ENCODE data around the gene NTM. TPM values are rescaled to one million over a fixed set of nuclear protein-coding genes. Genes with fewer than 3 reads are reported as not detected.

Gene NTM
- total RNA-seq, 4 donors from 2014 or later = 0.40 to 3.1 (median 2.1) TPM; not detected in 1

GRCh38 chr11:131979364-131979763, 608.9 kb downstream of the NTM start:
- Histone ChIP-seq H3K4me1 (no peaks in the 10 kb centered on the region), H3K9me3 (no peaks in the 10 kb centered on the region), H3K27me3 (no peaks in the 10 kb centered on the region), H3K27ac (no peak overlapping the region), H3K36me3 (no peaks in the 10 kb centered on the region), H3K4me3 (no peak overlapping the region)
- DNase-seq = no peak
- WGBS, 2 donors (ENCODE audit: low coverage in 1 of 2) = 85 to 91% methylated on average over 3 of the region's 3 CpGs
- in situ Hi-C loops (cut with MboI; ENCODE audit: low pct_ligation_motif_present in 1 of 4, low pct_unique_long_range_greater_than_20kb in 1 of 4, low sequenced_read_pairs in 3 of 4) (loop anchor here in 1 of 4 donors (10.0 kb wide), 1 partner anchor 55 kb away; no protein-coding TSS in a partner anchor), intact Hi-C loops (cut with DNase I; ENCODE audit: low total_unique reads) (no loop called here)
- TF ChIP-seq CTCF (IDR thresholded peaks at IDR 0.05) (no peak), POLR2AphosphoS5 (IDR thresholded peaks at IDR 0.05) (no peak), POLR2A (IDR thresholded peaks at IDR 0.05) (no peak), EP300 (IDR thresholded peaks at IDR 0.05; ENCODE audit: low read depth) (no peak)

DNA sequence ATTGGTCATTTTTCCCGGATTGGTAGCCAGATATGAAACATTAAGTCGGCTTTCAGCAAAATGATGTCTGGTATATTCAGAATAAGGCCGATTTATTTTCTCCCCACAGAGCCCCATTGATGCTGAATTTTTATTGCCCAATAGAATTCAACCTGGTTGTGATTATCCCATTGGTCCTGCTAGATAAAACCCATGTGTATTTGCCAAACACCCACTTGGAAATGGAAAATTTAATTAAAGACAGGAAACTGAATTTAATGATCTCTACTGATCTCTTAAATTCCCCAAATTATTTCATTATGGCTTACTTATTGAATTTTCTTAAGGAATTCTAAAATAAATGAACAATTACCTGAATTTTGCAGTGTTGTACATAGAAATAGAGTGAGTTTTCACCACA, 609.8 kb downstream of the NTM start:
- H3K27me3 ChIP-seq = no peaks in the 10 kb centered on the region
- no peaks in the 10 kb centered on the region for H3K36me3 ChIP-seq
- no peak for DNase-seq
- in situ Hi-C loops (cut with MboI; ENCODE audit: low pct_ligation_motif_present in 1 of 4, low pct_unique_long_range_greater_than_20kb in 1 of 4, low sequenced_read_pairs in 3 of 4) = no loop called here
- no peak overlapping the region for H3K4me3 ChIP-seq
- no peak for TF ChIP-seq POLR2A (IDR thresholded peaks at IDR 0.05)
- no peak for TF ChIP-seq CTCF (IDR thresholded peaks at IDR 0.05)
- TF ChIP-seq EP300 (IDR thresholded peaks at IDR 0.05; ENCODE audit: low read depth) = no peak
- TF ChIP-seq POLR2AphosphoS5 (IDR thresholded peaks at IDR 0.05) = no peak
- 80 to 81% methylated on average over 3 of the region's 3 CpGs for WGBS, 2 donors (ENCODE audit: low coverage in 1 of 2)
- H3K27ac ChIP-seq = no peak overlapping the region
- no peaks in the 10 kb centered on the region for H3K9me3 ChIP-seq
- H3K4me1 ChIP-seq = no peaks in the 10 kb centered on the region
- intact Hi-C loops (cut with DNase I; ENCODE audit: low total_unique reads) = no loop called here

DNA sequence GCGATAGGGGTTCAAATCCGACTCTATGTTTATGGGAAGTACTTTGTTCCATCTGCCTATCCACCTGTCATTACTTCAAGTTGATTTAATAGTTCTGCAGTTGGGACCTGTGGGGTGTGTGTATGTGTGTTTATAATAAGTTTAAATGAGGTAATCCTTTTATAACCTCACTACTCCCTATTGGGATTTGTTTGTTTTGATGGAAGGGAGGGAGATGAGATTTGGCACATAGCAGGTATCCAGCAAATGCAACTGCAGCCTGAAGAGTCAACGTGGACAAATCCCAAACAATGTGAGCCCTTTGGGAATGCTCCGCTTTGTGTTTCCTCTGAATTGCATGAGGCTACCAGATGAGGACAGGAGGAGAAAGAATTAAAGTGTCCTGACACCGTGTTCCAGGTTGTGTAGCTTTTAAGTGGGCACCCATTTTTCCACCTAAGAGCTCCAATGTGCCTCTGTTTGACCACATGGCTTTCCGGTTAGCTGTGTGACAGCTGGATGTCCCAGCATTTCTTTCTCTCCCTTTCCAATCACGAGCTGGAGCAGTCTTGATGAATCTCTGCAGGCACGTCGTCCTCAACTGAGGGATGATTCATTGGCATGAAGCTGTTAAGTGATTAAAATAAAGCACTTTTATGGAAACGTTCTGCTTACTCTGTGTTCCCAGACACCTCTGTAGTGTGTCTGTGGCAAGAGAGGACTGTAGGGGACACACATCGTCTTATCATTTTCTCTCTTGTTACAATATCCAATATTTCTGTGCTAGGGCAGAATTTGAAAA, 610.7 kb downstream of the NTM start:
- Histone ChIP-seq H3K4me1 (no peaks in the 10 kb centered on the region), H3K4me3 (no peak overlapping the region), H3K9me3 (no peaks in the 10 kb centered on the region), H3K36me3 (no peaks in the 10 kb centered on the region), H3K27ac (no peak overlapping the region), H3K27me3 (no peaks in the 10 kb centered on the region)
- intact Hi-C loops (cut with DNase I; ENCODE audit: low total_unique reads) (no loop called here), in situ Hi-C loops (cut with MboI; ENCODE audit: low pct_ligation_motif_present in 1 of 4, low pct_unique_long_range_greater_than_20kb in 1 of 4, low sequenced_read_pairs in 3 of 4) (no loop called here)
- DNase-seq = no peak
- TF ChIP-seq EP300 (IDR thresholded peaks at IDR 0.05; ENCODE audit: low read depth) = no peak
- no peak for TF ChIP-seq CTCF (IDR thresholded peaks at IDR 0.05)
- no peak for TF ChIP-seq POLR2A (IDR thresholded peaks at IDR 0.05)
- TF ChIP-seq POLR2AphosphoS5 (IDR thresholded peaks at IDR 0.05) = no peak
- 51 to 55% methylated on average over 9 to 11 of the region's 11 CpGs for WGBS, 2 donors (ENCODE audit: low coverage in 1 of 2)

GRCh38 chr11:131982154-131982553, 611.7 kb downstream of the NTM start:
- 37 to 41% methylated on average over 3 of the region's 3 CpGs for WGBS, 2 donors (ENCODE audit: low coverage in 1 of 2)
- H3K4me3 ChIP-seq = no peak overlapping the region
- no peaks in the 10 kb centered on the region for H3K27me3 ChIP-seq
- H3K27ac ChIP-seq = no peak overlapping the region
- H3K36me3 ChIP-seq = no peaks in the 10 kb centered on the region
- intact Hi-C loops (cut with DNase I; ENCODE audit: low total_unique reads) (no loop called here), in situ Hi-C loops (cut with MboI; ENCODE audit: low pct_ligation_motif_present in 1 of 4, low pct_unique_long_range_greater_than_20kb in 1 of 4, low sequenced_read_pairs in 3 of 4) (no loop called here)
- H3K9me3 ChIP-seq = no peaks in the 10 kb centered on the region
- TF ChIP-seq POLR2AphosphoS5 (IDR thresholded peaks at IDR 0.05) (no peak), EP300 (IDR thresholded peaks at IDR 0.05; ENCODE audit: low read depth) (no peak), CTCF (IDR thresholded peaks at IDR 0.05) (no peak), POLR2A (IDR thresholded peaks at IDR 0.05) (no peak)
- no peaks in the 10 kb centered on the region for H3K4me1 ChIP-seq
- no peak for DNase-seq

Data from transverse colon (tissue), 4 donors.